Endothelial cell of umbilical vein (primary cell): ENCODE measurements around the gene MECR. TPM values are rescaled to one million over a fixed set of nuclear protein-coding genes. Genes with fewer than 3 reads are reported as not detected.

Experiments used
- BruUV-seq: library from RNA; stranded (reverse); fragments of 400-500 nt; replicated peaks from 2 replicates; lab custom pipeline; 2021; lab: Mats Ljungman, UMichigan
- CTCF ChIA-PET: fragments of 300-600, 350-600 bp; sonication (Branson Sonifier 250); formaldehyde crosslinking; loops from one replicate; lab custom pipeline; 2021; ENCODE audit warnings: antibody characterized with exemption, inconsistent platforms; lab: Charles Lee
- POLR2A ChIA-PET: fragments of 300-600, 350-600 bp; sonication (Branson Sonifier 250); formaldehyde crosslinking; loops from one replicate; lab custom pipeline; 2021; ENCODE audit warnings: antibody characterized with exemption, inconsistent platforms; lab: Charles Lee
- DNase-seq: peaks from one replicate; pipeline ENCODE4 v3.0.0-alpha.2; 2011; ENCODE audit warnings: low read depth, low spot score
- FAIRE-seq: peaks from 2 replicates; lab custom pipeline; 2011; peaks lifted over from hg19 to GRCh38; lab: Jason Lieb, UNC
- H2AFZ ChIP-seq: 2 replicates; pipeline ENCODE4 v1.6.0; 2012; ENCODE audit warnings: low read depth, low read length, control low read depth, inconsistent platforms
- H3K27ac ChIP-seq: 2 replicates; pipeline ENCODE4 v1.5.1; 2011; ENCODE audit warnings: low read depth, mild to moderate bottlenecking, control low read depth, low read length, moderate library complexity; ENCODE audit not compliant: insufficient read depth
- H3K27me3 ChIP-seq, 2 experiments: 2 replicates each; pipeline versions ENCODE4 v1.6.0 to v1.6.1; 2011; ENCODE audit warnings: low read length in 2 of 2, mixed read lengths in 1 of 2; ENCODE audit not compliant: control insufficient read depth in 2 of 2, insufficient read depth in 2 of 2
- H3K36me3 ChIP-seq, 2 experiments: 2 replicates in 1 of 2; 3 replicates in 1 of 2; pipeline ENCODE4 v1.5.1; 2011; ENCODE audit warnings: low read length in 2 of 2, mild to moderate bottlenecking in 1 of 2, moderate library complexity in 1 of 2; ENCODE audit not compliant: control insufficient read depth in 2 of 2, insufficient read depth in 2 of 2; ENCODE audit errors: extremely low read depth in 1 of 2
- H3K4me1 ChIP-seq: 3 replicates; pipeline ENCODE4 v1.5.1; 2011; ENCODE audit warnings: mild to moderate bottlenecking, low read length; ENCODE audit not compliant: control insufficient read depth, insufficient read depth; ENCODE audit errors: extremely low read depth
- H3K4me2 ChIP-seq: 2 replicates; pipeline ENCODE4 v1.6.1; 2011; ENCODE audit warnings: low read length, control low read depth, mixed read lengths; ENCODE audit not compliant: insufficient read depth
- H3K4me3 ChIP-seq, 3 experiments: fragments of 200-600 bp in 1 of 3; sonication (generic), shearing (Covaris generic) in 1 of 3; replicated peaks in 1 of 3; 2 replicates each; pipeline ENCODE4 v1.5.1; 2011 to 2016; ENCODE audit warnings: control low read depth in 3 of 3, low read length in 3 of 3, mild to moderate bottlenecking in 2 of 3, inconsistent platforms in 1 of 3, low read depth in 1 of 3, moderate library complexity in 1 of 3; ENCODE audit not compliant: insufficient read depth in 1 of 3
- H3K79me2 ChIP-seq: 2 replicates; pipeline ENCODE4 v1.6.0; 2012; ENCODE audit warnings: low read length, inconsistent platforms; ENCODE audit not compliant: control insufficient read depth, insufficient read depth
- H3K9ac ChIP-seq: replicated peaks from 2 replicates; pipeline ENCODE3; 2011; ENCODE audit warnings: low read length, control low read depth; ENCODE audit not compliant: insufficient read depth; ENCODE audit errors: extremely low read depth
- H3K9me1 ChIP-seq: replicated peaks from 3 replicates; pipeline ENCODE4 v1.6.0; 2011; ENCODE audit warnings: mild to moderate bottlenecking, low read length; ENCODE audit not compliant: control insufficient read depth, insufficient read depth; ENCODE audit errors: extremely low read depth
- H3K9me3 ChIP-seq: replicated peaks from 2 replicates; pipeline ENCODE4 v1.5.1; 2012; ENCODE audit warnings: low read length, inconsistent platforms; ENCODE audit not compliant: control insufficient read depth, insufficient read depth
- H4K20me1 ChIP-seq: replicated peaks from 2 replicates; pipeline ENCODE3; 2011; ENCODE audit warnings: mild to moderate bottlenecking, low read length; ENCODE audit not compliant: control insufficient read depth, insufficient read depth; ENCODE audit errors: extremely low read depth
- CTCF ChIP-seq, 2 donors: IDR thresholded peaks; 1 replicate in 1 of 2; 2 replicates in 1 of 2; pipeline ENCODE4 v1.5.1; 2011; ENCODE audit warnings: low read length in 2 of 2, mild to moderate bottlenecking in 2 of 2, moderate library complexity in 2 of 2, control low read depth in 1 of 2, inconsistent platforms in 1 of 2, low read depth in 1 of 2; ENCODE audit not compliant: insufficient read depth in 1 of 2; ENCODE audit errors: extremely low read depth in 1 of 2
- EZH2 ChIP-seq: IDR thresholded peaks from 2 replicates; pipeline ENCODE4 v1.6.1; 2012; ENCODE audit warnings: borderline replicate concordance, low read depth, mild to moderate bottlenecking, moderate library complexity, low read length, inconsistent platforms; ENCODE audit not compliant: severe bottlenecking
- FOS ChIP-seq: IDR thresholded peaks from 2 replicates; pipeline ENCODE4 v1.6.1; 2011; ENCODE audit warnings: mild to moderate bottlenecking, low read length, moderate library complexity, borderline replicate concordance; ENCODE audit not compliant: insufficient read depth
- GATA2 ChIP-seq: IDR thresholded peaks from 2 replicates; pipeline ENCODE4 v1.7.0; 2011; ENCODE audit warnings: low read depth, mild to moderate bottlenecking, moderate library complexity, mixed read lengths, low read length; ENCODE audit not compliant: insufficient read length, insufficient read depth
- MAX ChIP-seq: IDR thresholded peaks from 2 replicates; pipeline ENCODE4 v1.6.1; 2011; ENCODE audit not compliant: insufficient read depth, insufficient read length
- POLR2A ChIP-seq: IDR thresholded peaks from 2 replicates; pipeline ENCODE4 v1.6.1; 2012; ENCODE audit warnings: low read depth, mild to moderate bottlenecking, control low read depth, low read length
- POLR2AphosphoS5 ChIP-seq: IDR thresholded peaks from 2 replicates; pipeline ENCODE4 v1.6.1; 2012; ENCODE audit warnings: low read depth, mild to moderate bottlenecking, control low read depth, low read length, moderate library complexity; ENCODE audit not compliant: insufficient read depth
- dilution Hi-C: fragments of 300-500 bp; cut with MboI; formaldehyde crosslinking; loops from one replicate; pipeline ENCODE4 v1.15.0; 2019; ENCODE audit warnings: low sequenced_read_pairs; ENCODE audit not compliant: extremely low pct_ligation_motif_present
- intact Hi-C: fragments of 100-400 bp; cut with micrococcal nuclease; formaldehyde crosslinking; loops from one replicate; pipeline ENCODE4 v1.10.0; 2022
- polyA plus RNA-seq, 4 experiments: library from polyadenylated mRNA; depleted of rRNA in 3 of 4; stranded (reverse) in 3 of 4; unstranded in 1 of 4; fragments of >200 nt; gene quantifications; 2 replicates each; pipeline versions ENCODE4 v1.2.1 to v1.2.3, GENCODE V29; 2011 to 2012; ENCODE audit warnings: missing spikeins in 1 of 4
- total RNA-seq: library from RNA; stranded (reverse); gene quantifications from 2 replicates; pipeline ENCODE4 v1.2.3, GENCODE V29; 2021

Gene MECR
- total and polyA plus RNA-seq, 2 donors (not counting 3 experiments of a cell fraction or from before 2014, with no cell fraction given), result 24.6 to 30.1 TPM

DNA sequence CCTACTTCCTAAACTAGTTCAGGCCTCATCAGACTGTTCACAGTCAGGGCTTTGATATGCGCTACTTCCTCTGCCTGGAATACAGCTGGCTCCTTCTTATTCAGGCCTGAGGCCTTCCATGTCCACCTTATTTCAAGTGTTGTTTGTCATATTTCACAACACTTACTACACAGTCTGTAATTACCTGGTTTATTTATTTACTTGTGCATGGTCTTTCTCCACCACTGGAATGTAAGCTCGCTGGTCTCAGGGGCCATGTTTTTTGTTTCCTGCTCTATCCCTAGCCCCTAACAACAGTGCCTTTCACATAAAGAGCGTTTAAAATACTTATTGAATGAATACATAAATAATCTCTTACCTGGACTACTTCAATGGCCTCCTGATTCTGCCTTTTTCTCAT, 44.5 kb downstream of the MECR start:
- Histone ChIP-seq H3K4me1 (no peaks in the 10 kb centered on the region), H3K9ac (no peak overlapping the region), H2AFZ (no peak overlapping the region), H3K9me1 (no peaks in the 10 kb centered on the region), H3K79me2 (peaks cover 3% of the 10 kb centered on the region), H3K27me3 (no peaks in the 10 kb centered on the region), H3K4me2 (no peak overlapping the region), H3K4me3 (no peak overlapping the region), H3K36me3 (no peaks in the 10 kb centered on the region), H4K20me1 (no peaks in the 10 kb centered on the region), H3K27ac (no peak overlapping the region), H3K9me3 (no peaks in the 10 kb centered on the region)
- dilution Hi-C loops (no loop called here), intact Hi-C loops (no loop called here)
- no TSS peak for BruUV-seq
- no peak for DNase-seq
- ChIA-PET CTCF (interaction anchor here (0.8 to 2.0 kb wide), 3 partner anchors 10 to 16 kb away, joined by 3 to 6 read pairs (median 4); no protein-coding TSS in a partner anchor), POLR2A (no interaction called here)
- FAIRE-seq, result no peak
- TF ChIP-seq MAX, result no peak
- no peak for TF ChIP-seq POLR2A
- no peak for TF ChIP-seq FOS
- no peak for TF ChIP-seq GATA2
- TF ChIP-seq EZH2, result no peak
- no peak for TF ChIP-seq POLR2AphosphoS5
- no peak for TF ChIP-seq CTCF (IDR thresholded peaks at IDR 0.05; ENCODE audit: extremely low read depth in 1 of 2, insufficient read depth in 1 of 2, low read depth in 1 of 2, low read length in 2 of 2)
